ENCODE data around the gene PNLIPRP3.

The PNLIPRP3 gene

DNA sequence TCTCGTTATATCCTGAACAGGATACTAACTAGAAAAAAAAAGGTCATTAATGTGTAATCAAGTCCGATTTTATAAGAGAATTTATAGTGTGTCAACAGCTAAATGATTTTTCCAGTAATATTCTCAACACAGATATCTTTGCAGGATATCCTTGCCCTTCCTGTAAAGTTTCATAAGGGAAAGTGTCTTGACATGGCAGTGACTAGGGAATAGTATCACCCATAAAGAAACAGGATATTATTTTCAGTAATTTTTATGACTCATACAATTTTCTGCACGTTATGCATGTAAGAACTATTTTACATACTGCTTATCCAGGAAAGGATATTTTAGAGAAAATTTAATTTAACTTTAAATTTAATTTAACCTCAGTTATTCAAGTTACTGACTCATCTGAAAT, 98.6 kb downstream of the PNLIPRP3 start:
- H3K36me3 ChIP-seq (ENCODE audit: insufficient read depth, low read length): no peaks in the 10 kb centered on the region
- no peaks in the 10 kb centered on the region for H3K4me1 ChIP-seq (ENCODE audit: insufficient read depth, low read length, severe bottlenecking)
- H3K9ac ChIP-seq (ENCODE audit: low read length): no peak overlapping the region
- TF ChIP-seq CTCF (IDR thresholded peaks at IDR 0.05; ENCODE audit: low read length) (no peak), EZH2 (IDR thresholded peaks at IDR 0.05; ENCODE audit: borderline replicate concordance, low read length) (no peak)
- H3K27ac ChIP-seq (ENCODE audit: low read depth, low read length, poor library complexity, severe bottlenecking): no peak overlapping the region
- no peaks in the 10 kb centered on the region for H3F3A ChIP-seq (ENCODE audit: insufficient read depth, low read length)
- no peaks in the 10 kb centered on the region for H3K27me3 ChIP-seq (ENCODE audit: insufficient read depth, low read length)
- no peak overlapping the region for H3K4me2 ChIP-seq (ENCODE audit: low read length)
- no peaks in the 10 kb centered on the region for H3K9me3 ChIP-seq (ENCODE audit: low read length)
- H3K79me2 ChIP-seq (ENCODE audit: insufficient read depth, low read length): no peaks in the 10 kb centered on the region
- H3K4me3 ChIP-seq (ENCODE audit: low read depth, low read length, poor library complexity, severe bottlenecking): no peak overlapping the region
- no peaks in the 10 kb centered on the region for H3K9me2 ChIP-seq (ENCODE audit: low read depth, low read length)
- no peaks in the 10 kb centered on the region for H4K20me1 ChIP-seq (ENCODE audit: insufficient read depth, low read length)
- no peak overlapping the region for H2AFZ ChIP-seq (ENCODE audit: low read length)
